ENCODE results near the gene PICALM. TPM values are rescaled to one million over a fixed set of nuclear protein-coding genes. Genes with fewer than 3 reads are reported as not detected.

The PICALM gene
- total and polyA plus RNA-seq, 9 of the 15 experiments (the other 6 are each of a cell fraction or from before 2014, with no cell fraction given): 41.3 to 990 (median 309) TPM

DNA sequence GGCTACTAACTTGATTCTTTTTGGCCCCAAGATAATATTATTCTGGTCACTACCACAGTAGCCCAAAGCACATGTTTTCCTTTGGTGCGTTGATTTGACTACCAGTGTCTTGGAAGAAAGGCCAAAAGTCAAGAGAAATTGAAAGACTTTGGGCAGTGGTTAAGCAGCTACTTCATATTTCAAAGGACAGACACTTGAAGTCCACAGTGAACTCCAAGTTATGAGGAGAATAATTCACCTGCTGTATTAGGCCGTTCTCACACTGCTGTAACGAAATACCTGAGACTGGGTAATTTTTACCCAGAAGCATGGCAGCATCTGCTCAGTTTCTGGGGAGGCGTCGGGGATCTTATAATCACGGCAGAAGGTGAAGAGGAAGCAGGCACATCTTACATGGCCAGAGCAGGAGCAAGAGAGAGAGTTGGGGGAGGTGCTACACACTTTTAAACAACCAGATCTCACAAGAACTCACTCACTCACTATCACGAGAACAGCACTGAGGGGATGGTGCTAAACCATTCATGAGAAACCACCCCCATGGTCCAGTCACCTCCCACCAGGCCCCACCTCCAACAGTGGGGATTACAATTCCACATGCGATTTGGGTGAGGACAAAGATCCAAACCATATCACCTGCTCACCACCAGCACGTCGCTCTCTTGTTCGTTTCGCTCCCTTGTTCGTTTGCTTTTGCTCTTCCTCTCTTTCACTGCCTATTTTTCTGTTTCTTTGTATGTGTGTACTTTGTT lies 40.2 kb upstream of the PICALM start (continued):
- TF ChIP-seq CHD7 (IDR thresholded peaks at IDR 0.05; ENCODE audit: low read depth, low read length): no peak
- no peak for TF ChIP-seq ZNF79 (CRISPR knock-in tag; IDR thresholded peaks at IDR 0.05; ENCODE audit: low read depth)
- TF ChIP-seq ZNF507 (tag; conservative IDR thresholded peaks at IDR 0.05): no peak
- TF ChIP-seq STAT5B (CRISPR knock-in tag; IDR thresholded peaks at IDR 0.05): no peak
- TF ChIP-seq, protein P1, sequence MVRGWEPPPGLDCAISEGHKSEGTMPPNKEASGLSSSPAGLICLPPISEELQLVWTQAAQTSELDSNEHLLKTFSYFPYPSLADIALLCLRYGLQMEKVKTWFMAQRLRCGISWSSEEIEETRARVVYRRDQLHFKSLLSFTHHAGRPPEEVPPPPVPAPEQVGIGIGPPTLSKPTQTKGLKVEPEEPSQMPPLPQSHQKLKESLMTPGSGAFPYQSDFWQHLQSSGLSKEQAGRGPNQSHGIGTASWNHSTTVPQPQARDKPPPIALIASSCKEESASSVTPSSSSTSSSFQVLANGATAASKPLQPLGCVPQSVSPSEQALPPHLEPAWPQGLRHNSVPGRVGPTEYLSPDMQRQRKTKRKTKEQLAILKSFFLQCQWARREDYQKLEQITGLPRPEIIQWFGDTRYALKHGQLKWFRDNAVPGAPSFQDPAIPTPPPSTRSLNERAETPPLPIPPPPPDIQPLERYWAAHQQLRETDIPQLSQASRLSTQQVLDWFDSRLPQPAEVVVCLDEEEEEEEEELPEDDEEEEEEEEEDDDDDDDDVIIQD (CRISPR knock-in tag; IDR thresholded peaks at IDR 0.05): no peak
- no peak for TF ChIP-seq RBM39 (optimal IDR thresholded peaks at IDR 0.05; ENCODE audit: low read depth, low read length)
- no peak for TF ChIP-seq GATAD2B (IDR thresholded peaks at IDR 0.05; ENCODE audit: borderline replicate concordance)
- no peak for TF ChIP-seq ELF2 (CRISPR knock-in tag; IDR thresholded peaks at IDR 0.05)
- no peak for TF ChIP-seq CEBPG (CRISPR knock-in tag; IDR thresholded peaks at IDR 0.05)
- TF ChIP-seq CEBPG (tag; conservative IDR thresholded peaks at IDR 0.05 in 1 of 2, IDR thresholded peaks at IDR 0.05 in 1 of 2): no peak
- no peak for TF ChIP-seq FOXP4 (CRISPR knock-in tag; IDR thresholded peaks at IDR 0.05; ENCODE audit: borderline replicate concordance)
- no peak for TF ChIP-seq SMAD3 (CRISPR knock-in tag; conservative IDR thresholded peaks at IDR 0.05)

Data from K562 (cell line).